Stimulated activated CD8-positive, alpha-beta memory T cell treated with anti-CD3 and anti-CD28 coated beads, Interleukin-12 subunit alpha, Interleukin-12 subunit beta, amount 100 ng/mL, for 24 hours (primary cell): ENCODE data around the gene MAPK14.

Experiments
- DNase-seq: peaks from one replicate; pipeline ENCODE4 v3.0.0-alpha.2; 2020; ENCODE audit errors: extremely low read depth

The MAPK14 gene

GRCh38 chr6:36135053-36135731 is 107.6 kb downstream of the MAPK14 start:
- DNase-seq = no peak

GRCh38 chr6:36136034-36136433 is 108.4 kb downstream of the MAPK14 start:
- no peak for DNase-seq

GRCh38 chr6:36136551-36136950 is 108.9 kb downstream of the MAPK14 start:
- no peak for DNase-seq

DNA sequence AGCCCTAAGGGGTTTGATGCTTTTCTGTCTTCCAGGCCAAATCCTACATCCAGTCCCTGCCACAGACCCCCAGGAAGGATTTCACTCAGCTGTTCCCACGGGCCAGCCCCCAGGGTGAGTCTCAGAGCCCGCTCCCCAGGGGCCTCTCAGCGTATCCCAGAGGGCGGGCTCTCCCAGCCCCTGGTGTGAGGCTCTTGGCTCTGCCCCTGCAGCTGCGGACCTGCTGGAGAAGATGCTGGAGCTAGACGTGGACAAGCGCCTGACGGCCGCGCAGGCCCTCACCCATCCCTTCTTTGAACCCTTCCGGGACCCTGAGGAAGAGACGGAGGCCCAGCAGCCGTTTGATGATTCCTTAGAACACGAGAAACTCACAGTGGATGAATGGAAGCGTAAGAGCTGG is 111.1 kb downstream of the MAPK14 start:
- DNase-seq = no peak

DNA sequence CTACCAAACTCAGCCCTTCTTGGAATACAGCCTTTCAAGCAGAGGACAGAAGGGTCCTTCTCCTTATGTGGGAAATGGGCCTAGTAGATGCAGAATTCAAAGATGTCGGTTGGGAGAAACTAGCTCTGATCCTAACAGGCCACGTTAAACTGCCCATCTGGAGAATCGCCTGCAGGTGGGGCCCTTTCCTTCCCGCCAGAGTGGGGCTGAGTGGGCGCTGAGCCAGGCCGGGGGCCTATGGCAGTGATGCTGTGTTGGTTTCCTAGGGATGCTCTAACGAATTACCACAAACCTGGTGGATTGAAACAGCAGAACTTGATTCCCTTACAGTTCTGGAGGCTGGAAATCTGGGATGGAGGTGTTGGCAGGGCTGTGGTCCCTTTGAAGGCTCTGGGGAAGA is 111.8 kb downstream of the MAPK14 start:
- no peak for DNase-seq

DNA sequence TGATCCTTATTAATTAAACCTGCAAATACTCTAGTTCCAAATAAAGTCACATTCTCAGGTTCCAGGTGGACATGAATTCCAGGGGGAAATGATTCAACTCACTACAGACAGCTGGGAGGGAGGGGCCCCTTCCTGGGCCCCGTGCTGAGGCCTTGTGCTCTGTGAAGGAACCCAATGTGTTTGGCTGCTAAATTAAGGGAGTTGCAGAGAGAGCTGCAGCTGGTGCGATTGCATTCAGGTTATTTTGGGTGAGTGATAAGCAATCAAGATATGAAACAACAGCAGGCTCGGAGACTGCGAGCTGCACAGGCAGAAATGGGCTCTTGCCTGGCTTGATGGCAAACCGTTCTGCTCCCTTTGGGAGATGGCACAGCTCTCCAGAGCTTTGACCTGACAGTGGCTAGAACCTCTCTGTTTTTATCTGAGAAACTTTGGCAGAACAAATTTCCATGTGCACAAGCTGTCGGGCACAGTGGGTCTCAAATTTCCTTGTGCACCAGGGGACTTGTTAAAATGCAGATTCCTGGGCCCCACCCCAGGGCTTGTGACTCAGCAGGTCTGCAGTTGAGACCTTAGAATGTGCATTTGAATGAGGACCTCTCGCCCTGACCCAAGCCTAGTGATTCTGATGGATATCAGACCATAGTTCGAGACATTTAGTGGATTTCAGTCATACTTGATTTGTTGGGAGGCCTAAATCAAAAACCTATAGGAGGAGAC is 112.5 kb downstream of the MAPK14 start:
- no peak for DNase-seq

DNA sequence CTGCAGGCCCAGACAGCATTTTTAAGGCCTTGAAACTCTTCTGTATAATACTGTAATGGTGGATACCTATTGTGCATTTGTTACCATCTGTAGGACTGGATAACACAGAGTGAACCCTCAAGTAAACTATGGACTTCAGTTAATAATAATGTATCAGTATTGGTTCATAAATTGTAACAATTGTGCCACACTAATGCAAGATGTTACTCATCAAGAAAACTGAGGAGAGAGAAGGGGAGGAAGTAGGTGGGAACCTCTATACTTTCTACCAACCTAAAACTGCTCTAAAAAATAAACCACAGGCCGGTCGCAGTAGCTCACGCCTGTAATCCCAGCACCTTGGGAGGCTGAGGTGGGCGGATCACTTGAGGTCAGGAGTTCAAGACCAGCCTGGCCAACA is 113.5 kb downstream of the MAPK14 start:
- DNase-seq = no peak

- no peak for DNase-seq
Measured at GRCh38 chr6:36141961-36142360, 114.4 kb downstream of the MAPK14 start.

GRCh38 chr6:36142971-36143838 is 115.6 kb downstream of the MAPK14 start:
- DNase-seq = no peak

- DNase-seq = no peak
Measured at GRCh38 chr6:36145495-36145894, 117.9 kb downstream of the MAPK14 start.

- DNase-seq = no peak
Measured at GRCh38 chr6:36147294-36147693, 119.7 kb downstream of the MAPK14 start.

GRCh38 chr6:36149476-36149875 is 121.9 kb downstream of the MAPK14 start:
- DNase-seq = no peak

GRCh38 chr6:36150283-36150682 is 122.7 kb downstream of the MAPK14 start:
- DNase-seq = no peak

DNA sequence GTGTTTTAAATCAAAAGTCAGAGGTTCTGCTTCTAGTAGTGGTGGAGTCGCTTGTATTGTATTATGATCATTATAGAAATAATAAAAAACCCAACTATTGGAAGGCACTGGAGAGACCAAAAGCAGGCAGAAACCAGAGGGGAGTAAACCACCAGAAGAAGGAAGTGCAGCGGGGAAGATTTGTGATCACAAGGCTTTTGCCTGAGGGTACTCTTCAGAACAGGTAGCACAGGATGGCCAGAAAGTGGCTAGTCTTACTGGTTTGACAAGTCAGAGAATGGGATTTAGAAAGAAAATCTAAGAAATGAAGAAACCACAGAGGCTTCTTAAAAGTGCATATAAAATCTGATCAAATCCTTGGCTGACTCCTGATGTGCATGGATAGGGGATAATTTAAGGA is 126.7 kb downstream of the MAPK14 start:
- no peak for DNase-seq

DNA sequence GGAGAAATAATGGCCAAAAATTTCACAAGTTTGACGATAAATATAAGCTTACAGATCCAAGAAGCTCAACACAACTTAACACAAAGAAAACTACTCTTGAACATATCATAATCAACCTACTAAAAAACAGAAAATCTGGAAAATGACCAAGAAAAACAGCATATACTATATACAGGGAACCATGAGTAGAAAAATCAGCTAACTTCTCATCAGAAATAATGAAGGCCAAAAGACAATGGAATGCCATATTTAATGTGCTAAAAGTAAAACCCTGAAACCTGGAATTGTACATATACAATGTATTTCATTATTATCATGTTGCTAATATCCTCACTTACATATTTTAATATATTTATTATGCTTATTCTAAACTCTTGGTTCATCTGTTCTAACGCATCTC is 128.1 kb downstream of the MAPK14 start:
- DNase-seq = no peak

GRCh38 chr6:36160147-36160760 is 132.6 kb downstream of the MAPK14 start:
- DNase-seq = no peak
